ENCODE results near the gene FOXA3. TPM values are rescaled to one million over a fixed set of nuclear protein-coding genes. Genes with fewer than 3 reads are reported as not detected.
"Not testable (repeated sequence)": the region's sequence is repeated elsewhere in the genome, so short reads cannot be mapped to it uniquely, and the experiment has no call there.

Gene FOXA3
- total RNA-seq, 2 experiments from 2014 or later, result 0.36 TPM; not detected in 1

DNA sequence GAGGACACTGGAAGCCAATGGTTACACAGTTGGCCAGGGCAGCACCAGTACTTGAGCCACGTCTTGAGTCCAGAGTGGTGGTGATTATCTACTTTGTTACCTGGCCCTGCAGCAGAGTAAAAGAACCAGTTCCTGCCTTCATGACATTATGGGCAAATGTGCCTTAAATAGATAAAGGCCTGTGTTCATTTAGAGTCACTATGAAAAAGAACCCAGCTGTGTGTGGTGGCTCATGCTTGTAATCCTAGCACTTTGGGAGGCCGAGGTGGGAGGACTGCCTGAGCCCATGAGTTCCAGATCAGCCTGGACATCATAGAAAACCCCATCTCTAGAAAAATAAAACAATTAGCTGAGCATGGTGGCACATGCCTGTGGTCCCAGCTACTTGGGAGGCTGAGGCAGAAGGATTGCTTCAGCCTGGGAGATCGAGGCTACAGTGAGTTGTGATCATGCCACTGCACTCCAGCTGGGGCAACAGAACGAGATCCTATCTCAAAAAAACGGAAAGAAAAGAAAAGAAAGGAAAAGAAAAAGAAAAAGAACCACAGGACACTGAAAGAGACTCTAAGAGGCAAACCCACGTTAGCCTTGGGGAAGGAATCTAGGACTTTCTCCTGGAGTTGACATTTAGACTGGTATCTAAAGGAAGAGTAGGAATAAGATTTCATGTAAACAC lies 25.2 kb downstream of the FOXA3 start:
- intact Hi-C loops (cut with micrococcal nuclease), result no loop called here
- TF ChIP-seq, protein P1, sequence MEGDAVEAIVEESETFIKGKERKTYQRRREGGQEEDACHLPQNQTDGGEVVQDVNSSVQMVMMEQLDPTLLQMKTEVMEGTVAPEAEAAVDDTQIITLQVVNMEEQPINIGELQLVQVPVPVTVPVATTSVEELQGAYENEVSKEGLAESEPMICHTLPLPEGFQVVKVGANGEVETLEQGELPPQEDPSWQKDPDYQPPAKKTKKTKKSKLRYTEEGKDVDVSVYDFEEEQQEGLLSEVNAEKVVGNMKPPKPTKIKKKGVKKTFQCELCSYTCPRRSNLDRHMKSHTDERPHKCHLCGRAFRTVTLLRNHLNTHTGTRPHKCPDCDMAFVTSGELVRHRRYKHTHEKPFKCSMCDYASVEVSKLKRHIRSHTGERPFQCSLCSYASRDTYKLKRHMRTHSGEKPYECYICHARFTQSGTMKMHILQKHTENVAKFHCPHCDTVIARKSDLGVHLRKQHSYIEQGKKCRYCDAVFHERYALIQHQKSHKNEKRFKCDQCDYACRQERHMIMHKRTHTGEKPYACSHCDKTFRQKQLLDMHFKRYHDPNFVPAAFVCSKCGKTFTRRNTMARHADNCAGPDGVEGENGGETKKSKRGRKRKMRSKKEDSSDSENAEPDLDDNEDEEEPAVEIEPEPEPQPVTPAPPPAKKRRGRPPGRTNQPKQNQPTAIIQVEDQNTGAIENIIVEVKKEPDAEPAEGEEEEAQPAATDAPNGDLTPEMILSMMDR (IDR thresholded peaks at IDR 0.05), result no peak
- Mint-ChIP-seq H3K9me3 (no peaks in the 10 kb centered on the region), H3K36me3 (ENCODE audit: low read depth) (peaks cover 2% of the 10 kb centered on the region), H3K4me1 (ENCODE audit: low read depth) (peaks cover 2% of the 10 kb centered on the region), H3K27me3 (no peaks in the 10 kb centered on the region), H3K4me3 (no peak overlapping the region), H3K27ac (no peak overlapping the region)
- CTCF ChIA-PET, result interaction anchor here (1.2 kb wide), 1 partner anchor 139 kb away, joined by 3 read pairs; no protein-coding TSS in a partner anchor
- ATAC-seq, result no peak
- DNase-seq, result no peak
- POLR2A ChIA-PET, result no interaction called here

DNA sequence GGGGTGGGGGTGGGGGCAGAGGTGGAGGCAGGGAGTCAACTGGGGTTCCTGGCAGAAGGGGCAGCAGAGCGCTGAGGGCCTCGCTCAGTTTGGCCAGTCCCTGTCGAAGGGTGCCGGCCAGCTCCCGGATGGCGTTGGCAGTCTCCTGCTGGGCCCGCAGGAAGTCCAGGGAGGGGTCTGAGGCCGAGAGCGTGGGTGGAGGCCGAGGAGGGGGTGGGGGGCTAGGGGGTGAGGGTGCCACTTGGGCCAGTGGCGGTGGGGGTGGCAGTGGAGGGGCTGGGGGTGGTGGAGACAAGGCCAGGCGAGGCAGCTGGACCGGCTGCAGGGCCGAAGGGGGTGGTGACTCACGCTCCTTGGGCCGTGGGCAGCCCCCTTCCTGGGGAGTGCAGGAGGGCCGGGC lies 26.8 kb downstream of the FOXA3 start:
- H3K4me3 Mint-ChIP-seq, result no peak overlapping the region
- ATAC-seq (no peak), DNase-seq (no peak)
- TF ChIP-seq, protein P1 (IDR thresholded peaks at IDR 0.05), result no peak
- H3K4me1 Mint-ChIP-seq (ENCODE audit: low read depth), result no peaks in the 10 kb centered on the region
- H3K27ac Mint-ChIP-seq, result no peak overlapping the region
- intact Hi-C loops (cut with micrococcal nuclease), result no loop called here
- ChIA-PET CTCF (interaction anchor here (1.5 kb wide), 1 partner anchor 10 kb away, joined by 4 read pairs; no protein-coding TSS in a partner anchor), POLR2A (interaction anchor here (1.2 kb wide), 1 partner anchor 9 kb away, joined by 3 read pairs; no protein-coding TSS in a partner anchor)
- no peaks in the 10 kb centered on the region for H3K27me3 Mint-ChIP-seq
- no peaks in the 10 kb centered on the region for H3K9me3 Mint-ChIP-seq
- H3K36me3 Mint-ChIP-seq (ENCODE audit: low read depth), result no peaks in the 10 kb centered on the region

DNA sequence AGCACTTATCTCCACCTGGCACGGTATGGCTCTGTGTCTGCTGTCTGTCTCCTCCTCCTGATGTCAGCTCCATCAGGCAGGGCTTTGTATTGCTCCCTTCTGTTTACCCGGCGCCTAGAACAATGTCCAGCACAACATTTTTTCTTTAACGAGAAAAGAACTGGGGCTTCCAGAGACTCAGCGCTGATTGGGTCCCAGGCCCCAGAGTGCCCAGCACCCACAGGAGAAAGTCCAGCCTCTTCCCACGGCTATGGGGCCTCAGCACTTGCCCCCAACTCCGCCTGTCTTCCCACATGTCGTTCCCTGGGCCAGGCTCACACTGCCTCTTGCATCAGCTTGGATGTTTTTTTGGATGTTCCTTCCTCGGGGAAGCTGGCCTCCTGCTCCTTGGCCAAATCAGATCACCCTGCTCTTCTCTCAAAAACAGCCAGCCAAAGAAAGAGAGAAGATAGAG lies 31.4 kb downstream of the FOXA3 start:
- H3K9me3 Mint-ChIP-seq, result no peaks in the 10 kb centered on the region
- ChIA-PET CTCF (no interaction called here), POLR2A (no interaction called here)
- intact Hi-C loops (cut with micrococcal nuclease), result no loop called here
- TF ChIP-seq, protein P1 (IDR thresholded peaks at IDR 0.05), result no peak
- peaks cover 11% of the 10 kb centered on the region for H3K36me3 Mint-ChIP-seq (ENCODE audit: low read depth)
- H3K4me3 Mint-ChIP-seq, result no peak overlapping the region
- DNase-seq (no peak), ATAC-seq (no peak)
- no peak overlapping the region for H3K27ac Mint-ChIP-seq
- no peaks in the 10 kb centered on the region for H3K27me3 Mint-ChIP-seq
- peaks cover 5% of the 10 kb centered on the region for H3K4me1 Mint-ChIP-seq (ENCODE audit: low read depth)

DNA sequence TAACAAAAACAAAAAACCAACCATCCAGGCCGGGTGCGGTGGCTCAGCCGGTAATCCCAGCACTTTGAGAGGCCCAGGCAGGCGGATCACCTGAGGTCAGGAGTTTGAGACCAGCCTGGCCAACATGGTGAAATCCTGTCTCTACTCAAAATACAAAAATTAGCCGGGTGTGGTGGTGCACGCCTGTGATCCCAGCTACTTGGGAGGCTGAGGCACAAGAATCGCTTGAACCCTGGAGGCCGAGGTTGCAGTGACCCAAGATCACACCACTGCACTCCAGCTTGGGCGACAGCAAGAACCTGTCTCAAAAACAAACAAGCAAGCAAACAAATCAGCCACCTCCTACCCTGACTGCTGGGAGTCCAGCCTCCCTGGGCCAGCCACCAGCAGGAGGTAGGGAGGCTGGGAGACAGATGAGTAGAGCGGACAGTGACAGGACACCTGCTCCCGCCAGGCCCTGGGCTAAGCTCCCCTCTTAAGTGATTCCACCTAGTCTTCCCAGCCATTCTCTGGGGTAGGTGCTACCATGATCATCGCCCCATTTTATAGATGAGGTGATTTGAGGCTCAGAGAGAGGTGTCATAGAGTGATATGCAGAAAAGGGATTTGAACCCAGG lies 32.0 kb downstream of the FOXA3 start:
- H3K27ac Mint-ChIP-seq; ATAC-seq; intact Hi-C loops (cut with micrococcal nuclease); H3K27me3 Mint-ChIP-seq; H3K4me1 Mint-ChIP-seq (ENCODE audit: low read depth); H3K9me3 Mint-ChIP-seq; H3K4me3 Mint-ChIP-seq; DNase-seq; POLR2A ChIA-PET: not testable (repeated sequence)
- H3K36me3 Mint-ChIP-seq (ENCODE audit: low read depth), result peaks cover 11% of the 10 kb centered on the region
- CTCF ChIA-PET, result interaction anchor here (0.6 kb wide), 1 partner anchor 1507 kb away, joined by 3 read pairs; no protein-coding TSS in a partner anchor

DNA sequence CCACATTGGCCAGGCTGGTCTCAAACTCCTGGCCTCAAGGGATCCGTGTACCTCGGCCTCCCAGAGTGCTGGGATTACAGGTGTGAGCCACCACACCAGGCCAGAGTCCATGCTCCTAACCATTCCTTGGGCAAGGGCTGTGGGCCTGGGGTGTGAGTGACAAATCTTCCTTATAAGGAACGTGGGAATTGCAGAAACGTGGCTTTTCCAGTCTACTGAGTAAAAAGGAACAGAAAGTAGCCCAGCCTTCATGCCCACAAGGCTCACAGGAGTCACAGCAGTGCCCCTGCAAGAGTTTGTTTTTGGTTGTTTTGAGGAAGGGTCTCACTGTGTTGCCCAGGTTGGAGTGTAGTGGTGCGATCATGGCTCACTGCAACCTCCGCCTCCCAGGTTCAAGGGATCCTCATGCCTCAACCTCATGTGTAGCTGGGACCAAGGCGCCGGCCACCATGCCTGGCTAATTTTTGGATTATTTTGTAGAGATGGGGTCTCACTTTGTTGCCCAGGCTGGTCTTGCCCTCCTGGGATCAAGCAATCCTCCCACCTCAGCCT lies 33.2 kb downstream of the FOXA3 start:
- no peaks in the 10 kb centered on the region for H3K9me3 Mint-ChIP-seq
- POLR2A ChIA-PET, result no interaction called here
- no peak for DNase-seq
- ATAC-seq, result no peak
- no peak overlapping the region for H3K4me3 Mint-ChIP-seq
- peaks cover 10% of the 10 kb centered on the region for H3K4me1 Mint-ChIP-seq (ENCODE audit: low read depth)
- intact Hi-C loops (cut with micrococcal nuclease), result no loop called here
- CTCF ChIA-PET, result no interaction called here
- no peak overlapping the region for H3K27ac Mint-ChIP-seq
- H3K27me3 Mint-ChIP-seq, result no peaks in the 10 kb centered on the region
- TF ChIP-seq, protein P1 (IDR thresholded peaks at IDR 0.05), result no peak
- peaks cover 11% of the 10 kb centered on the region for H3K36me3 Mint-ChIP-seq (ENCODE audit: low read depth)
